Medulla oblongata (tissue), 1 donor: ENCODE results near the gene PHF19.

Experiments
- DNase-seq: peaks from one replicate; pipeline ENCODE4 v3.0.0-alpha.2; 2015; ENCODE audit errors: extremely low spot score

The PHF19 gene

GRCh38 chr9:120873512-120873911 lies 3.5 kb downstream of the PHF19 start:
- DNase-seq, result no peak

- no peak for DNase-seq
Observed at GRCh38 chr9:120872791-120873502, 4.0 kb downstream of the PHF19 start.

GRCh38 chr9:120870206-120870605 lies 6.8 kb downstream of the PHF19 start:
- no peak for DNase-seq

- DNase-seq, result no peak
Observed at GRCh38 chr9:120869726-120870125, 7.3 kb downstream of the PHF19 start.

- no peak for DNase-seq
Observed at GRCh38 chr9:120869360-120869687, 7.7 kb downstream of the PHF19 start.

- peak; percentile 93 for DNase-seq
Observed at GRCh38 chr9:120868676-120869359, 8.2 kb downstream of the PHF19 start.

- DNase-seq, result no peak
Observed at GRCh38 chr9:120868339-120868675, 8.7 kb downstream of the PHF19 start.

- DNase-seq, result no peak
Observed at GRCh38 chr9:120867676-120868338, 9.2 kb downstream of the PHF19 start.

- DNase-seq, result no peak
Observed at GRCh38 chr9:120866651-120867050, 10.3 kb downstream of the PHF19 start.

- DNase-seq, result no peak
Observed at GRCh38 chr9:120865809-120866208, 11.2 kb downstream of the PHF19 start.

GRCh38 chr9:120865176-120865575 lies 11.8 kb downstream of the PHF19 start:
- DNase-seq, result no peak

GRCh38 chr9:120864719-120865118 lies 12.3 kb downstream of the PHF19 start:
- DNase-seq, result no peak

- no peak for DNase-seq
Observed at GRCh38 chr9:120863833-120864232, 13.2 kb downstream of the PHF19 start.

- no peak for DNase-seq
Observed at GRCh38 chr9:120862452-120862851, 14.5 kb downstream of the PHF19 start.

GRCh38 chr9:120861935-120862334 lies 15.1 kb downstream of the PHF19 start:
- DNase-seq, result no peak

- no peak for DNase-seq
Observed at GRCh38 chr9:120860083-120860482, 16.9 kb downstream of the PHF19 start.

- no peak for DNase-seq
Observed at GRCh38 chr9:120859361-120859760, 17.6 kb downstream of the PHF19 start.

GRCh38 chr9:120857902-120858301 lies 19.1 kb downstream of the PHF19 start:
- DNase-seq, result no peak

GRCh38 chr9:120857481-120857880 lies 19.5 kb downstream of the PHF19 start:
- no peak for DNase-seq

GRCh38 chr9:120856700-120857099 lies 20.3 kb downstream of the PHF19 start:
- no peak for DNase-seq

- no peak for DNase-seq
Observed at GRCh38 chr9:120855827-120856670, 20.9 kb downstream of the PHF19 start.

GRCh38 chr9:120854596-120855327 lies 22.2 kb downstream of the PHF19 start:
- DNase-seq, result no peak
